Smooth muscle cell (in vitro differentiated cells): ENCODE data around the gene PTAFR. TPM values are rescaled to one million over a fixed set of nuclear protein-coding genes. Genes with fewer than 3 reads are reported as not detected.
A peak's percentile ranks its signal among the peaks of the same experiment; 100 is the strongest.

ENCODE experiments used
- DNase-seq: peaks from one replicate; lab custom pipeline; 2025; ENCODE audit not compliant: unreplicated experiment; lab: John Stamatoyannopoulos, UW
- H2AFZ ChIP-seq: fragments of 200-600 bp; sonication (generic); 2 replicates; pipeline ENCODE4 v1.6.0; 2016; ENCODE audit warnings: antibody characterized with exemption, low read depth, mild to moderate bottlenecking
- H3F3A ChIP-seq: fragments of 200-600 bp; sonication (generic); 2 replicates; pipeline ENCODE4 v1.6.0; 2017; ENCODE audit warnings: antibody characterized with exemption, low read depth
- H3K27ac ChIP-seq: fragments of 200-600 bp; sonication (generic); 2 replicates; pipeline ENCODE4 v1.5.1; 2016; ENCODE audit warnings: low read depth, mild to moderate bottlenecking
- H3K27me3 ChIP-seq: fragments of 200-600 bp; sonication (generic); 2 replicates; pipeline ENCODE4 v1.6.1; 2016; ENCODE audit warnings: low read depth, mild to moderate bottlenecking
- H3K36me3 ChIP-seq: fragments of 200-600 bp; sonication (generic); 2 replicates; pipeline ENCODE4 v1.5.1; 2016; ENCODE audit warnings: low read depth
- H3K4me1 ChIP-seq: fragments of 200-600 bp; sonication (generic); 2 replicates; pipeline ENCODE4 v1.5.1; 2016; ENCODE audit warnings: low read depth
- H3K4me2 ChIP-seq: fragments of 200-600 bp; sonication (generic); 2 replicates; pipeline ENCODE4 v1.6.0; 2016; ENCODE audit warnings: mild to moderate bottlenecking
- H3K4me3 ChIP-seq: fragments of 200-600 bp; sonication (generic); 2 replicates; pipeline ENCODE4 v1.5.1; 2016; ENCODE audit warnings: mild to moderate bottlenecking
- H3K79me2 ChIP-seq: fragments of 200-600 bp; sonication (generic); 2 replicates; pipeline ENCODE4 v1.6.0; 2016; ENCODE audit warnings: low read depth, mild to moderate bottlenecking
- H3K9ac ChIP-seq: fragments of 200-600 bp; sonication (generic); 2 replicates; pipeline ENCODE4 v1.6.0; 2016; ENCODE audit warnings: low read depth
- H3K9me3 ChIP-seq: fragments of 200-600 bp; sonication (generic); replicated peaks from 2 replicates; pipeline ENCODE4 v1.5.1; 2016; ENCODE audit warnings: low read depth
- H4K20me1 ChIP-seq: fragments of 200-600 bp; sonication (generic); 2 replicates; pipeline ENCODE4 v1.6.0; 2016; ENCODE audit warnings: low read depth
- WGBS: methylation state at CpG from one replicate; pipeline ENCODE4 v1.1.7; 2016; ENCODE audit warnings: low lambda C conversion rate; 5-methylcytosine and 5-hydroxymethylcytosine counted together
- polyA plus RNA-seq: library from polyadenylated mRNA; unstranded; fragments of >200 nt; fragmentation: Nextera tagmentation; extraction: Ambion mirVana; gene quantifications from 2 replicates; pipeline ENCODE4 v1.2.1, GENCODE V29; 2016
- total RNA-seq: library from RNA; depleted of rRNA; stranded (reverse); fragments of >200 nt; gene quantifications from 2 replicates; pipeline ENCODE4 v1.2.3, GENCODE V29; 2014
- TF ChIP-seq, protein P1 (sequence below): fragments of 200-600 bp; sonication (generic); IDR thresholded peaks from 2 replicates; pipeline ENCODE4 v1.5.1; 2017; ENCODE audit warnings: borderline replicate concordance, mild to moderate bottlenecking, antibody characterized with exemption; ENCODE audit not compliant: insufficient read depth, poor library complexity, severe bottlenecking

PTAFR gene
- total and polyA plus RNA-seq, 2 experiments from 2014 or later: 0.16 to 0.49 TPM

DNA sequence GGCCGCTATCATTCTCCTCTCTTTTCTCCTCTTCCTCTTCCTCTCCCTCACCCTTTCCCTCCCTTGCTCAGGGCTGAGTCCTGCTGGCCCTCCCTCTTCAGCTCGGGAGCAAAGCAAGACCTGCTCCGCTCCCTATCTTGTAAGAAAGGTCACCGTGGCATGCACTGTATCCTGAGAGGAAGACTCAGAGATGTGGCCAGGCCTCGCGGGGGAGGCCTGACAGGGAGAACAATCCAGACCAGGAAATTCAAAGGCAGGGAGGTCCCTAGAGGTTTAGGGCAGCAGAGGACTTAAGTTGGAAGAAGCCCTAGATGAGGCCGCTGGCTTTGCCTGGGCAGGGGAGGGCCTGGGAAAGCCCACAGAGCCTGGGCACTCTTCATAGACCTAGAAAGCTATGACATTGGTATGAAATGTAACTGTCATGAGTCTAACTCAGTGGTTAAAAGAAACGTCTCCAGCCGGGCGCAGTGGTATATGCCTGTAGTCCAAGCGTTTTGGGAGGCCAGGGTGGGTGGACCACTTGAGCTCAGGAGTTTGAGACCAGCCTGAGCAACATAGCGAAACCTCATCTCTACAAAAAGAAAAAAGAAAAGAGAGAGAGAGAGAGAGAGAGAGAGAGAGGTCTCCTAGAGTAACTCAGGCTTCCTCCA is 14.6 kb upstream of the PTAFR start:
- Histone ChIP-seq H3K36me3 (no peaks in the 10 kb centered on the region), H3K27me3 (no peaks in the 10 kb centered on the region), H3K27ac (no peak overlapping the region), H2AFZ (peak overlapping the region; percentile 2), H3K4me3 (no peak overlapping the region), H3K4me2 (no peak overlapping the region), H3K79me2 (no peaks in the 10 kb centered on the region), H3K4me1 (peaks cover 3% of the 10 kb centered on the region), H4K20me1 (no peaks in the 10 kb centered on the region), H3K9me3 (no peaks in the 10 kb centered on the region), H3K9ac (no peak overlapping the region), H3F3A (no peaks in the 10 kb centered on the region)
- TF ChIP-seq, protein P1, sequence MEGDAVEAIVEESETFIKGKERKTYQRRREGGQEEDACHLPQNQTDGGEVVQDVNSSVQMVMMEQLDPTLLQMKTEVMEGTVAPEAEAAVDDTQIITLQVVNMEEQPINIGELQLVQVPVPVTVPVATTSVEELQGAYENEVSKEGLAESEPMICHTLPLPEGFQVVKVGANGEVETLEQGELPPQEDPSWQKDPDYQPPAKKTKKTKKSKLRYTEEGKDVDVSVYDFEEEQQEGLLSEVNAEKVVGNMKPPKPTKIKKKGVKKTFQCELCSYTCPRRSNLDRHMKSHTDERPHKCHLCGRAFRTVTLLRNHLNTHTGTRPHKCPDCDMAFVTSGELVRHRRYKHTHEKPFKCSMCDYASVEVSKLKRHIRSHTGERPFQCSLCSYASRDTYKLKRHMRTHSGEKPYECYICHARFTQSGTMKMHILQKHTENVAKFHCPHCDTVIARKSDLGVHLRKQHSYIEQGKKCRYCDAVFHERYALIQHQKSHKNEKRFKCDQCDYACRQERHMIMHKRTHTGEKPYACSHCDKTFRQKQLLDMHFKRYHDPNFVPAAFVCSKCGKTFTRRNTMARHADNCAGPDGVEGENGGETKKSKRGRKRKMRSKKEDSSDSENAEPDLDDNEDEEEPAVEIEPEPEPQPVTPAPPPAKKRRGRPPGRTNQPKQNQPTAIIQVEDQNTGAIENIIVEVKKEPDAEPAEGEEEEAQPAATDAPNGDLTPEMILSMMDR: no peak
- no peak for DNase-seq
- 77% methylated on average over 12 of the region's 12 CpGs for WGBS

DNA sequence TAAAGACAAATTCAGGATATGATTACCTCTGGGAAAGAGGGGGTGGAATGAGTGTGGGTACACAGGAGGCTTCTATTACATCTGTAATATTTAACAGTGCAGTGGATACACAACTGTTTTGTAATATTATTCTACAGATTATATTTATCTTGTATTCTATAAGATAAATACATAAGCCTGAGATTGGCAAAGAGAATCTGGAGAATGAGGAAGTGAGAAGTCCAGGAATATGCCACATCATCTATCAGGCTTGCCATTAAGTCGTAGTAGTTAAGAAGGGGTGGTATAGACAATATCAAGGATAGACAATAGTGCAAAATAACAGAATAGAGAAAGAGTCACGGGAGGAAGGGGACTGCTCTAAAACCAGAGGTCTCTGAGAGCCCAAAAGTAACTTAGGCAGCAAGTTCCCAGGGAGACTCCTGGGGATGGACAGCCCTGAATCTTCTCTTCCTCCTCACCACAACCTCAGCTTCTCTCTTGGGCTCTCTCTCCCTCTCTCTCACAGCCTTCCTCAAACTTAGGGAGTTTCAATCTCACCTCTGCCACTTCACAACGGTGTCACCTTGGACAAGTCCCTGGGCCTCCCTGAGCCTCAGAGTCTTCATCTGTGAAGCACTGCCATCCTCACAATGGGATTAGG is 14.0 kb upstream of the PTAFR start:
- Histone ChIP-seq H4K20me1 (no peaks in the 10 kb centered on the region), H3K36me3 (no peaks in the 10 kb centered on the region), H3F3A (no peaks in the 10 kb centered on the region), H3K27ac (no peak overlapping the region), H3K9me3 (no peaks in the 10 kb centered on the region), H3K9ac (no peak overlapping the region), H2AFZ (peak overlapping the region; percentile 2), H3K4me1 (no peaks in the 10 kb centered on the region), H3K79me2 (no peaks in the 10 kb centered on the region), H3K4me3 (no peak overlapping the region), H3K4me2 (no peak overlapping the region), H3K27me3 (no peaks in the 10 kb centered on the region)
- TF ChIP-seq, protein P1: no peak
- no peak for DNase-seq
- WGBS: 79% methylated on average over 3 of the region's 3 CpGs

DNA sequence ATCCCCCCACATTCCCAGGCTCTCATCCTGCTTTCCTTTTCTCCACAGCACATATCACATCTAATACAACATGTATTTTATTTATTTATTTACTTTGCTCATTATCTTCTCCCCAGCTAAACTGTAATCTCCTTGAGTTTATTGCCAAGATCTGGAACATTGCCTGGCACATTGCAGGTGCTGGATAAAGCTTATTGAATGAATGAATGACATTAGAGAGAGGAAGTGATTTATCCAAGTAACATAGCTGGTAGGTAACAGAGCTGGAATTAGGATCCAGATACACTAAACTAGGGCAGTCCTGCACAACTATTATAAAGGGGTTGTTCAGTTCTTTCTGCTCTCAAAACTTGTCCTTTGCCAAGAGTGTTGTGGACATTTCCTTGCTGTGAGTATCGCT is 8.6 kb upstream of the PTAFR start:
- no peaks in the 10 kb centered on the region for H3K4me1 ChIP-seq
- WGBS: 97% methylated on average over 1 of the region's 1 CpG

More for the DNA sequence above, 8.6 kb upstream of the PTAFR start:
- no peaks in the 10 kb centered on the region for H3K36me3 ChIP-seq
- H3K4me3 ChIP-seq: no peak overlapping the region
- H3K9me3 ChIP-seq: no peaks in the 10 kb centered on the region
- no peak overlapping the region for H3K4me2 ChIP-seq
- H4K20me1 ChIP-seq: no peaks in the 10 kb centered on the region
- no peak overlapping the region for H3K9ac ChIP-seq
- no peaks in the 10 kb centered on the region for H3K27me3 ChIP-seq
- no peaks in the 10 kb centered on the region for H3F3A ChIP-seq
- TF ChIP-seq, protein P1: no peak
- no peaks in the 10 kb centered on the region for H3K79me2 ChIP-seq
- DNase-seq: no peak
- no peak overlapping the region for H3K27ac ChIP-seq
- H2AFZ ChIP-seq: no peak overlapping the region
